ENCODE data around the gene GPR137B. TPM values are rescaled to one million over a fixed set of nuclear protein-coding genes. Genes with fewer than 3 reads are reported as not detected.

Gene GPR137B
- total and polyA plus RNA-seq, 10 donors: 5.2 to 54.8 (median 37.6) TPM

DNA sequence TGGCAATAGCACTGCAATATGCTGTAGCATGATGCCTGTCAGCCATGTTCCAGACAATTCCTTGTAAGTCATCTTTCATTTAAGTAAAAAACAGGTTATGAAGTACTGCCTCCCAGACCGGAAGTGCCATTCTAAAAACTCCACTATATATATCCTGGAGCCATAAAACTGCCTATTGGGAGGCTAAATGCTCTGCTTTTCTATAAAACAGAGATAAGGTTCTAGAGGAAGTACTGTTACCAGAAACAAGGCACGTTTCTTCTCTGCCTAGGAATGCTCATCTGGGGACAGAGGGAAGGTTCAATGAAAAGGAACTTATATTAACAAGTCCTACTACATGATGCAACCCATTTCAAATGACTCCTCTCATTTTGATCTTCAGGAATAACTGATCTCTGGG, 66.8 kb downstream of the GPR137B start:
- Histone ChIP-seq H3K4me3 (no peak overlapping the region), H3K27me3 (replicated peaks in 1 of 7) (no peaks in the 10 kb centered on the region), H3K27ac (no peak overlapping the region), H3K36me3 (peaks cover 0 to 59% (median 3%) of the 10 kb centered on the region in 6 donors), H3K4me1 (peaks cover 0 to 9% (median 0%) of the 10 kb centered on the region in 6 donors), H3K9me3 (no peaks in the 10 kb centered on the region)
- WGBS, 5 donors: 50 to 66% (median 64%) methylated on average over 2 of the region's 2 CpGs
- TF ChIP-seq, protein P1, sequence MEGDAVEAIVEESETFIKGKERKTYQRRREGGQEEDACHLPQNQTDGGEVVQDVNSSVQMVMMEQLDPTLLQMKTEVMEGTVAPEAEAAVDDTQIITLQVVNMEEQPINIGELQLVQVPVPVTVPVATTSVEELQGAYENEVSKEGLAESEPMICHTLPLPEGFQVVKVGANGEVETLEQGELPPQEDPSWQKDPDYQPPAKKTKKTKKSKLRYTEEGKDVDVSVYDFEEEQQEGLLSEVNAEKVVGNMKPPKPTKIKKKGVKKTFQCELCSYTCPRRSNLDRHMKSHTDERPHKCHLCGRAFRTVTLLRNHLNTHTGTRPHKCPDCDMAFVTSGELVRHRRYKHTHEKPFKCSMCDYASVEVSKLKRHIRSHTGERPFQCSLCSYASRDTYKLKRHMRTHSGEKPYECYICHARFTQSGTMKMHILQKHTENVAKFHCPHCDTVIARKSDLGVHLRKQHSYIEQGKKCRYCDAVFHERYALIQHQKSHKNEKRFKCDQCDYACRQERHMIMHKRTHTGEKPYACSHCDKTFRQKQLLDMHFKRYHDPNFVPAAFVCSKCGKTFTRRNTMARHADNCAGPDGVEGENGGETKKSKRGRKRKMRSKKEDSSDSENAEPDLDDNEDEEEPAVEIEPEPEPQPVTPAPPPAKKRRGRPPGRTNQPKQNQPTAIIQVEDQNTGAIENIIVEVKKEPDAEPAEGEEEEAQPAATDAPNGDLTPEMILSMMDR (IDR thresholded peaks at IDR 0.05 in 8 of 11, conservative IDR thresholded peaks at IDR 0.05 in 3 of 11): no peak
- no peak for TF ChIP-seq POLR2A (IDR thresholded peaks at IDR 0.05)
- TF ChIP-seq POLR2AphosphoS5 (IDR thresholded peaks at IDR 0.05): no peak
- intact Hi-C loops (cut with DNase I; ENCODE audit: low total_unique reads): no loop called here
- DNase-seq: no peak

DNA sequence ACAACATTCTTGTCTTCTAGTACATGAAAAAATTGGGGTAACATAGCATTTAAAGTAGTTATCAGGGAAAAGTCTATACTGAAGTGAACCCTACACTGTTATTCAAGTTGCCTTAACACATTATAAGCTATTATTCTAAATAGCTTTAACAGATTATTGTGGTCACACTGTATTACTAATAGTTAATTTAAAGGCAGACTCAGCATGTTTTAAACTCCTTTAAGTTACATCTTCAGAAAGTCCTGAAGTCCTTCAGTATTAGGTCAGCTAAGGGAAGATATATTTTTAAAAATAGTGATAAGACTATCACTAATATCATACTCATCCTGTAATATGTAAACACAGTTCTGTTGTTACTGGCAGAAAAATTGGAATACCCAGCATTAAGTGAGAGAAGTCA, 67.4 kb downstream of the GPR137B start:
- intact Hi-C loops (cut with DNase I; ENCODE audit: low total_unique reads): no loop called here
- H3K36me3 ChIP-seq: peaks cover 0 to 61% (median 3%) of the 10 kb centered on the region in 6 donors
- no peak for TF ChIP-seq POLR2A (IDR thresholded peaks at IDR 0.05)
- TF ChIP-seq POLR2AphosphoS5 (IDR thresholded peaks at IDR 0.05): no peak
- TF ChIP-seq, protein P1 (IDR thresholded peaks at IDR 0.05 in 8 of 11, conservative IDR thresholded peaks at IDR 0.05 in 3 of 11): no peak
- no peaks in the 10 kb centered on the region for H3K9me3 ChIP-seq
- H3K4me3 ChIP-seq: no peak overlapping the region
- DNase-seq: no peak
- no peak overlapping the region for H3K27ac ChIP-seq
- H3K4me1 ChIP-seq: peaks cover 0 to 9% (median 0%) of the 10 kb centered on the region in 6 donors
- no peaks in the 10 kb centered on the region for H3K27me3 ChIP-seq (replicated peaks in 1 of 7)

DNA sequence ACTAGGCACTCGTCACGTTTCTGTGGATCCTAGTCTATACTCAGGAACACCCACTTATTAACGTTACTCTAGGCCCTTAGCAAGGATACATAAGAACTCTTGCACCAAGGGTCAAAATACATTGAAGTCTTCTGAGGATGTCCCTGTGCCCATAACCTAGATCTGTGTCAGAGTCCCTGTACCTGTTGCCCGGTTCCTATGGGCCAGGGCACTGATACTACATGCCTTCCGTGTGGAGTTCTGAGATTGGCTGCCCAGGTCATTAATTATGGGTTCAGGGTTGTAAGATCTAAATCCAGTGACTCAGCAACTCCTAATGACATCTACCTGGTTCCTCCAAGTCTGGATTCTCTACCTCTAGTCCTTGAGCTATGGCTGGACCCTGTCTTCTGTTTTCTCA, 69.5 kb downstream of the GPR137B start:
- peaks cover 0 to 3% (median 0%) of the 10 kb centered on the region in 6 donors for H3K4me1 ChIP-seq
- no peak for TF ChIP-seq POLR2AphosphoS5 (IDR thresholded peaks at IDR 0.05)
- TF ChIP-seq, protein P1 (IDR thresholded peaks at IDR 0.05 in 8 of 11, conservative IDR thresholded peaks at IDR 0.05 in 3 of 11): no peak
- TF ChIP-seq POLR2A (IDR thresholded peaks at IDR 0.05): no peak
- peaks cover 0 to 60% (median 0%) of the 10 kb centered on the region in 6 donors for H3K36me3 ChIP-seq
- intact Hi-C loops (cut with DNase I; ENCODE audit: low total_unique reads): no loop called here
- DNase-seq: no peak
- H3K4me3 ChIP-seq: no peak overlapping the region
- 93 to 99% (median 99%) methylated on average over 5 of the region's 5 CpGs for WGBS, 5 donors
- H3K27ac ChIP-seq: no peak overlapping the region
- no peaks in the 10 kb centered on the region for H3K9me3 ChIP-seq
- H3K27me3 ChIP-seq (replicated peaks in 1 of 7): no peaks in the 10 kb centered on the region

DNA sequence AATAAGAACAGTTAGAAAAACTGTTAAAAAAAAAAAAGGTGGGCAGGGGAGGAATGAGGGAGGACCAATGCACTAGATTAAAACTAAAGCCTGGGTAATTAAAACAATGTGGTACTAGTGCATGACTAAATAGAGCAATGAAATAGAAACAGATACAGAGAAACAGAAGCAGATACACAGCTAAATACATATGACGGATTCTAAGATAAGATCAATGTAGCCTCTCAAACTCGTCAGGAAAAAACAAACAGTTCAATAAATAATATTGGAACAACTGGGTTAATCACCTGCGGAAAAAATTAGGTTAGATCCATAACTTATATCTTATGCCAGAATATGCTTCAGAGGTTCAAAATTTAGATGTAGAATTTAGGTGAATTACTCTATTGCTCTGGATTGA, 71.2 kb downstream of the GPR137B start:
- no peak overlapping the region for H3K27ac ChIP-seq
- no peaks in the 10 kb centered on the region for H3K4me1 ChIP-seq
- no peaks in the 10 kb centered on the region for H3K9me3 ChIP-seq
- no peaks in the 10 kb centered on the region for H3K27me3 ChIP-seq (replicated peaks in 1 of 7)
- TF ChIP-seq POLR2A (IDR thresholded peaks at IDR 0.05) (no peak), POLR2AphosphoS5 (IDR thresholded peaks at IDR 0.05) (no peak)
- TF ChIP-seq, protein P1 (IDR thresholded peaks at IDR 0.05 in 8 of 11, conservative IDR thresholded peaks at IDR 0.05 in 3 of 11): no peak
- peaks cover 0 to 60% (median 4%) of the 10 kb centered on the region in 6 donors for H3K36me3 ChIP-seq
- intact Hi-C loops (cut with DNase I; ENCODE audit: low total_unique reads): no loop called here
- WGBS, 5 donors: 92 to 98% (median 98%) methylated on average over 3 of the region's 3 CpGs
- DNase-seq: no peak
- no peak overlapping the region for H3K4me3 ChIP-seq
